Central memory CD4-positive, alpha-beta T cell (primary cell): ENCODE measurements around the gene DDIT4L.
"Not testable (repeated sequence)": the region's sequence is repeated elsewhere in the genome, so short reads cannot be mapped to it uniquely, and the experiment has no call there.

Experiments
- DNase-seq: peaks from one replicate; pipeline ENCODE4 v3.0.0; 2022
- total RNA-seq, 3 experiments: gene quantifications; one replicate each; lab custom pipeline; 2026; lab: John Stamatoyannopoulos, UW

DDIT4L gene, protein sequence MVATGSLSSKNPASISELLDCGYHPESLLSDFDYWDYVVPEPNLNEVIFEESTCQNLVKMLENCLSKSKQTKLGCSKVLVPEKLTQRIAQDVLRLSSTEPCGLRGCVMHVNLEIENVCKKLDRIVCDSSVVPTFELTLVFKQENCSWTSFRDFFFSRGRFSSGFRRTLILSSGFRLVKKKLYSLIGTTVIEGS
- total RNA-seq: 0 to 0.39 (median 0.04) reads per million in 3 experiments

GRCh38 chr4:100189820-100190642, at the start of gene DDIT4L:
DDIT4L (minus strand) TSS chr4:100190468; CDS start chr4:100189983, 485 bp downstream.
- DNase-seq: no peak

- no peak for DNase-seq
Observed at GRCh38 chr4:100240008-100240407, 49.7 kb upstream of the DDIT4L start.

GRCh38 chr4:100224721-100225120, 34.5 kb upstream of the DDIT4L start:
- DNase-seq: no peak

- DNase-seq: no peak
Observed at GRCh38 chr4:100224160-100224559, 33.9 kb upstream of the DDIT4L start.

DNA sequence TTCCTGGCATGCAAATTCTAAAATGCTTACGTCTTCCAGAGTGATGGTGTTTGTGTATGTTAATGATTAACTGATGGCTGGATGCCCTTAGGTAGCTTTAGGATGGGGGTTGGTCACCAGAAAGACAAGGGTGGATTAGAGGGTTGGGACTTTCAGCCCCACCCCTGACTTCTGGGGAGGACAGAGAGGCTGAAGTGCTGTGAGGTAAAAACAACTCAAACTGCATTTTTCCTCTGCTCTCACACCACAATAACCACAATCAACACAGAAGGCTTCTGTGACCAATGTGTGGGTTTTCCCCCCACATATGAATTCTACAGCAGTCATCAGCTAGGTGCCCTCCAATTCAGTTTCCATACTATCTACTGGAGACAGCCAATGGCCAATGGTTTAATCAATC, 18.7 kb upstream of the DDIT4L start:
- no peak for DNase-seq

DNA sequence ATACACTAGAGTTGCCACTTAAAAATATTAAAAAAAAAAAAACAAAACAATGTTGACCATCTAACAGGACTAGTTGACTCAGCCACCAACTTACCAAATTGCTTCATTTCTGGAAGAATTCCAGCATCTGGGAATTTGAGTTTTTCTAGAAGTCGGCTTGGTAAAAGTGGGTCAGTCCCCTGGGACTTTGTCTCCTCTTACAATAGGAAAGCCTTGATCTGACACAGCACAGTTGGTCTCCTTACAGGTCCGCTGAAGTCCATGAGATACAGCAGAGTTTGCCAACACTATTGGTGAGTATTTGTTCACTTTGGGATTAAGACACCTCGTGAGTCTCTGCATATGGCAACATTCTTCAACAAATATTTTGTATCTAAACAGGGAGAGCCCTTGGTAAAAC, 18.2 kb upstream of the DDIT4L start:
- DNase-seq: no peak

GRCh38 chr4:100206850-100207249, 16.6 kb upstream of the DDIT4L start:
- no peak for DNase-seq

- DNase-seq: no peak
Observed at GRCh38 chr4:100198061-100198460, 7.8 kb upstream of the DDIT4L start.

- not testable (repeated sequence) for DNase-seq
Observed at GRCh38 chr4:100196388-100197071, 6.3 kb upstream of the DDIT4L start.

DNA sequence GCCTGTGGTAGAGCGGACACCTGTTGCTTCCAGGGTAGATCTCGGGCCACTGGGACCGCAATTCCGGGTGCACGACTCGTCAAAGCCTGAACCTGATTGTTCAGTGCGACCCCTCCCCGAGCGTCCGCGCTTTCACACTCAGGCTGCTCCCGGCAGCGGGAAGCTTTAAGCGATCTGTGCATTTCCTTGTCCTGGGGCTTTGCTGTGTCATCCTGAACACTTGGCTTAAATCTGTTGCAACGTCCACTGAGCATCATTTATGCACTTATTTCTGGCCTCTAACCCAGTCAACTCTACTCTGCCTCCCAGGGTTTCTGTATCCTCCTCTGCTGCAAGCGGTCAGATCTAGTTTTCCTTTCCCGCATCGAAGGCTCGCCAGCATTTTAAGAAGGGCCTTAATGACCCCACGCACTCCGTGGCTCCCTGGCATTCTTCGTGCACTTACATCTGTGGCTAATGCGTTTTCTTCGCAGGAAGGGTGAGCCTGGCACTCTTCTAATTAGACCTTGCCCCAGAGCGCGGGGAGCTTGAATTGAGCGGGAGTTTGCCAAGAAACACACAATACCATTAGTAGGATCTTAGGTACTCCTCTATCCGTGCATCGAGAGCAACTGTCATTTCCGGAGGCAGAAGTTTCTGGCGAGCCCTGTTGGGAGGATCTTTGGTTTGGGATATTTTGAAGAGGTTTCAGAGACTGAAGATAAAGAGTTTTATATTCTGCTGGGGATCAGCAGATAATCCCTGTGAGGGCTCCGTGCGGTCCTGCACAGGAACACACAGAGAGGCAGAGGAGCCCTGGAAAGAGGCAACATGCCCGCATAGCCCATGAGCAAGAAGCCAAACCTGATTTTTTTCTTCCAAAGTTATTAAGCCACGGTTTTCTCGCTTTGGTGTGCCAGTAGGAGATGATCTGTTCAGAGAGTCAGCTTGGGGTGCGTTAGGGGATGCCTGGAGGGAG, 654 bp upstream of the DDIT4L start:
- DNase-seq: no peak

DNA sequence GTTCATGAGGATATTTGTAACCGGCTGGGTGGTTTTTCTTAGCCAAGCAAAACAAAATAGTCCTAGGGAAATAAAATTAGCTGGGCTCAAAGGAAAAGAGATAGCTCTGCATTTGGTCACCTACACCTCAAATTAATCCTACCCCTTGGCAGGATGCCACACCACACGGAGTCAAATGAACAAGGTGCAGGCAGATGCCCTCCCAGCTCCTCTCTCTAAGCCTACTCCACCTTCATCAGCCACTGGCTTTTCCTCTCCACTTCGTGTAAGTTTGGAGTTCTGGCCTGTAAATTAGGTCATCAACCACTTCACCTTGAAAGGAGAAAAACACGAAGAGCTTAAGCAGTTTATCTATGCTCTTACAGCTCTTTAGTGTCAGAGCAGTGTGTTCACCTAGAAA, 1.4 kb downstream of the DDIT4L start:
- no peak for DNase-seq

DNA sequence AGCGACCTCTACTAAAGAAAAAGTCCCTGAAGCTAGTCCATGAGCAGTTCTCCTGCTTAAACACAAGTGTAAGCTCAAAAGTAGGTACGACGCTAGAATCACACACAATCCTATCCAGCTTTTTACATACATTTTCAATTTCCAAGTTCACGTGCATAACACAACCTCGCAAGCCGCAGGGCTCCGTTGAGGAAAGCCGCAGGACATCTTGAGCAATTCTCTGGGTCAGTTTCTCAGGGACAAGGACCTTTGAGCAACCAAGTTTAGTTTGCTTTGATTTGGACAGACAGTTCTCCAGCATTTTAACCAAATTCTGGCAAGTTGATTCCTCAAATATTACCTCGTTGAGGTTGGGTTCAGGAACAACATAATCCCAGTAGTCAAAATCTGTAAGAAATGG, 2.5 kb downstream of the DDIT4L start:
- DNase-seq: no peak

DNA sequence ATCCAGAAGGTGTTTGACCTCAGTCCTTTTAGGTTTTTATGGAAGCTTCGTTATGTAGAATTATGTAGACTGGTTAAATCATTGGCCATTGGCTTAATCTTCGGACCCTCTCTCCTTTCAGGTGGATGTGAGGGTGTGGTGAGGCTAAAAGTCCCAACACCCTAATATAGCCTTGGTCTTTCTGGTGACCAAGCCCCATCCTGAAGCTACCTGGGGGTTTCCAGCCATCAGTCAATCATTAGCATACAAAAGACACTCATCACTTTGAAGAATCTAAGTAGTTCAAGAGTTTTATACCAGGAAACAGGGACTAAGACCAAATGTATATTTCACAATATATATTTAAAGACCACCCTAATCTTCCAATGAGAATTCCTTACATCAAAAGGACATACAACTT, 5.5 kb downstream of the DDIT4L start:
- no peak for DNase-seq

GRCh38 chr4:100177855-100178254, 12.4 kb downstream of the DDIT4L start:
- DNase-seq: no peak

GRCh38 chr4:100177126-100177525, 13.1 kb downstream of the DDIT4L start:
- DNase-seq: no peak

DNA sequence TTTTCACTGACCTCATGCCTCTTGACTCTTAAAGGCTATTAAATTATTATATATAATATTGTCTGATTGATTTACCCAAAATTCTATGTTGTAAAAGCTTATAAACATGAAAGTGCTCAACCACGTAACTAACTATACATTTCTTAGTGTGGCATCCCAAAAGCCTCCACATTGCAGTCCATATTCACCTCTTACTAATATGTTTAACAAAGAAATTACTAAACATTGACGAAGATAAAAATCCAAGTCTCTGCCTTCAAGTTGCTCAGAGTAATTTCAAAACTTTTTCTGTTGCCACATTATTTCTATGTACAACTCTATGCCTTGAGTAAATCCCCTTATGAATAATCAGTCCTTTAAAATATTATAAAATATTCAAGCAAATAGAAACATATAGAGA, 14.4 kb downstream of the DDIT4L start:
- DNase-seq: no peak

DNA sequence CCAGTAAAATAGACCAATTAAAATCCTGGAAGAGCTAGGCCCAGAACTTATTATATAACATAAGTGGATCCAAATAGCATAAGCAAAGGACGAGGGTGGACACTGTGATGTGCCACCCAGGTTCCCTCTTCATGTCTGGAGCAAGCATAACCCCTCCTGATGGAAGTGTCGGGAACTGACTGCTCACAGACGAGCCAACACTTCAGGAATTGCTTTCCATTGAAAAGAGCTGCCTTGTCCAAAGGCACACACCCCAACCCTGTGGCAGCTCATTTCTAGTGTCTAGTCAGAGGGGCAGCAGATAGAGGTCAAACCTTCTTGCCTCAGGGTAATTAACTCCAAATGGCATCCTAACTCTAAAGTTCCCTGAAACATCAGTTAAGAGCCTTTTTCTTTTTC, 15.3 kb downstream of the DDIT4L start:
- no peak for DNase-seq

DNA sequence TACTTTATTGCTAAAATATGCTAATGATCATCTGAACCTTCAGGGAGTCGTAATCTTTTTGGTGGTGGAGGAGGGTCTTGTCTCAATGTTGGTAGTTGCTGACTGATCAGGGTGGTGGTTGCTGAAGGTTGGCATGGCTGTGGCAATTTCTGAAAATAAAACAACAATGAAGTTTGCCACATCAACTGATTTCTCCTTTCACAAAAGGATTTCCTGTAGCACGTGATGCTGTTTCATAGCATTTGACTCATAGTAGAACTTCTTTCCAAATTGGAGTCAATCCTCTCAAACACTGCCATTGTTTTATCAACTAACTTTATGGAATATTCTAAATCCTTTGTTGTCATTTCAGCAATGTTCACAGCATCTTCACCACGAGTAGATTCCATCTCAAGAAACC, 19.3 kb downstream of the DDIT4L start:
- DNase-seq: no peak

- no peak for DNase-seq
Observed at GRCh38 chr4:100169491-100170485, 20.5 kb downstream of the DDIT4L start.

GRCh38 chr4:100168521-100168920, 21.7 kb downstream of the DDIT4L start:
- DNase-seq: no peak

- DNase-seq: no peak
Observed at GRCh38 chr4:100166297-100167039, 23.8 kb downstream of the DDIT4L start.
